IPS-18c (cell line): ENCODE results near the gene EGFL7.

Experiments
- H3K4me3 ChIP-seq: 2 replicates; pipeline ENCODE4 v1.7.0; 2013; ENCODE audit warnings: low read depth, mild to moderate bottlenecking, low read length, moderate library complexity; ENCODE audit not compliant: insufficient read depth
- H3K9me3 ChIP-seq: one replicate; pipeline ENCODE4 v1.6.1; 2013; ENCODE audit warnings: mild to moderate bottlenecking, low read length, moderate library complexity; ENCODE audit not compliant: control insufficient read depth, insufficient read depth

Gene EGFL7

DNA sequence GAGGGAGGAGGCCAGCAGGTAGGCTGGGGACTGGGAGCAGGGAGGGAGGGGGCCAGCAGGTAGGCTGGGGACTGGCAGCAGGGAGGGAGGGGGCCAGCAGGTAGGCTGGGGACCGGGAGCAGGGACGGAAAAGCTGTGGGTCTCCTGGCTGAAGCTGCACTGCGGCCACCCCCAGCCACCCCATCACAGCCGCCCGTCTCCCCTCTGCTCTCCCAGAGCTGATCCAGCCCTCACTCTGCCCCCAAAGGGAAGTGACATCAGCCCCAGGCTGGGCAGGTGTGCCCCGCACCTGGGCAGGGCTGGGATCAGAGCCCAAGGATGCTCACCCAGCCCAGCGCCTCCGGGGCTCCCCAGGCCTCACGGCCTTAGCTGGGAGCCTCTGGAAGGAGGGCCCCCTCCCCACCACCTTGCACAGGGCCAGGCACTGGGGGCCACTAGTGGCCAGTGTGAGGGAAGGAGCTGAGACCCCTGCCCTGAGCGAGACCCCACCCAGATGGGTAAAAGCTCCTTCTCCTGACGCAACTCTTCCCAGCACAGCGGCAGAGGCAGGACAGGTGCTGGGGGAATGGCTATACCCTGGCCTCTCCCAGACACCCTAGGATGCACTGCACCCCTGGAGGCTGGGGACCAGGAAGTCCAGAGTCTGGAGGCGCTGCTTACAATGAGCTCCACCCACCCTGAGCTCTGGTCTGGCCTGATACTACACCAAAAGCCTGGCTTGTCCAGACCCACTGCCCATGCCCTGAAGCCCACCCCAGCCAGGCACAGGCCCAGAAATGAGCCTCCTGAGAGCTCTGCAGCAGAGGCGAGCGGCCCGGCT lies 13.0 kb downstream of the EGFL7 start:
- no peaks in the 10 kb centered on the region for H3K9me3 ChIP-seq

DNA sequence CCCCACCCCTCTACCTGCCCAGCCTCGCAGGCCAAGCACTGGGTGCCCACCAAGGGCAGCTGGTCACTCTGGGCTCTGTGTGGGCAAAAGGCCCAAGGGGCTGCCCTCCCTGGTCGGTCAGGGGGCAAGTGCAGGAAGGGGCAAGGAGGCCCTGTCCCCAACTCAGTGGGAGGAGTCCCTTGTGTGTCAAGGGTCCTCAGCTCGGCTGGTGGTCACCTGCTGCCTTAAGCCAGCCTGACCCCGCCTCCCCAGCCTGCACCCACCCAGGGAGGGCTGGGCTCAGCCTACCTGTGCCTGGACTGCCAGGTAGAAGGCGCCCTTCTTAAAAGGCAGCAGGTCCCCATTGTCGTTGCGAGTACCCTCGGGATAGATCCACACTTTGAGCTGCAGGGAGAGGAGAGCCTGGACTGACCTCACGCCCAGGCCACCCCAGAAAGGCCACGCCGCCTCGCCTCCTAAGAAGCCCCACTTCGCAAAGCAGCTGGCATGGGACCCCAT lies 13.6 kb downstream of the EGFL7 start:
- no peak overlapping the region for H3K4me3 ChIP-seq
- no peaks in the 10 kb centered on the region for H3K9me3 ChIP-seq

More for the DNA sequence above, 13.0 kb downstream of the EGFL7 start:
- H3K4me3 ChIP-seq = no peak overlapping the region

DNA sequence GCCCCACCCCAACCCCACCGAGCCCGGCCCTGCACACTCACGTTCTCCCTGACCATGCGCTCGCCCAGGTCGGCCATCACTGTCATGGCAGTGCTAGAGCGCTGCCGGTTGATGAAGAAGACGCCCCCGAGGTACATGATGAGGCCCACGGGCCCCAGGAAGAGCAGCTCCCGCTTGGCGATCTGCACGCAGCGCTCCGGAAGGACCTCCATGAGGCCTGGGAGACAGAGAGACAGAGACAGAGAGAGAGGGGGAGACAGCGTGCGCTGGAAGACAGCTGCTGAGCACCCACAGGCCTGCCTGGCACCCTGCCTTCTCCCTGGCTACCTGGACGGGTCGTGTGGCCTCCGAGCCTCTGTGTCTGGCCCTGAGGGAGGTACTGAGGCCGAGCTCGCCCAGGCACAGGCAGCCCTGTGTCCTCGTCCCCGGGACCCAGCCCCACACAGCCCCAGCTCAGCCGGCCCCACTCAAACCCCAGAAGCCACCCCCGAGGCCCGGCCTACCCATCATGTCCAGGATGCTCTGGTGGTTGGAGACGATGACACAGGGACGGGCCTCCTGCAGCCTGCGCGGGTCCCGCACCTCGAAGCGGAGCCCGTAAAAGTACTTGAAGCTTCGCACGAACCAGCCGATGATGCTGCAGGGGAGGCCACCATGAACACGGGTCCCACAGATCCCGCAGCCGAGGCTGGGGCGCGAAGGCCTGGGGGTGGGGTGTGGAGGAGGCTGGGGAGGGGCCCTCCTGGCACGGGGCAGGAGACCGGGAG lies 14.4 kb downstream of the EGFL7 start:
- Histone ChIP-seq H3K9me3 (no peaks in the 10 kb centered on the region), H3K4me3 (no peak overlapping the region)

- Histone ChIP-seq H3K4me3 (no peak overlapping the region), H3K9me3 (no peaks in the 10 kb centered on the region)
These were observed 15.3 kb downstream of the EGFL7 start for GRCh38 chr9:136678034-136678433.

GRCh38 chr9:136678624-136679023 lies 15.9 kb downstream of the EGFL7 start:
- Histone ChIP-seq H3K9me3 (no peaks in the 10 kb centered on the region), H3K4me3 (no peak overlapping the region)

DNA sequence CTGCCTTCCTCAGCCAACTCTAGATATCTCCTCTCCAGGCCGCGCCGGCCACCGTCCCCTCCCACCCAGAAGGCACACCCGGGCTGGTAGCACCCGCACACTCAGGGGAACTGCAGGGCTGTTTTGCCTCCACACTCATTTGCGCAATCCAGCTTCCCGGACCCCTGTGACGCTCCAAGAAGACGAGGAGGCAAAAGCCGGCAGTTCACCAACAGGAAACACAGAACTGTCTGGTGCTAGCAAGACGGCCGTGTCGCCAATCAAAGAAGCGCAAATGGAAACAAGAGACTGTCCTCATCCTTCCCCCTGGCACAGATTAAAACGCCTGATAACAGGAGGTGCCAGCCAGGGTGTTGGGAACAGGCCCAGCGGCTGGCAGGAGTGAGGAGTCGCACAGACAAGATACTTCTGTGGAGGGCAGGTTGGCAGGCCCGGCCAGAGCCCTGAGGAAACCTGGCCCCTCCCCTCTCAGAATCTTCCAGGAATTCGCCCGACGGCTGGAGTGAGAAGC lies 16.8 kb downstream of the EGFL7 start:
- Histone ChIP-seq H3K4me3 (no peak overlapping the region), H3K9me3 (no peaks in the 10 kb centered on the region)

- no peak overlapping the region for H3K4me3 ChIP-seq
- no peaks in the 10 kb centered on the region for H3K9me3 ChIP-seq
These were observed 18.3 kb downstream of the EGFL7 start for GRCh38 chr9:136681029-136681428.

DNA sequence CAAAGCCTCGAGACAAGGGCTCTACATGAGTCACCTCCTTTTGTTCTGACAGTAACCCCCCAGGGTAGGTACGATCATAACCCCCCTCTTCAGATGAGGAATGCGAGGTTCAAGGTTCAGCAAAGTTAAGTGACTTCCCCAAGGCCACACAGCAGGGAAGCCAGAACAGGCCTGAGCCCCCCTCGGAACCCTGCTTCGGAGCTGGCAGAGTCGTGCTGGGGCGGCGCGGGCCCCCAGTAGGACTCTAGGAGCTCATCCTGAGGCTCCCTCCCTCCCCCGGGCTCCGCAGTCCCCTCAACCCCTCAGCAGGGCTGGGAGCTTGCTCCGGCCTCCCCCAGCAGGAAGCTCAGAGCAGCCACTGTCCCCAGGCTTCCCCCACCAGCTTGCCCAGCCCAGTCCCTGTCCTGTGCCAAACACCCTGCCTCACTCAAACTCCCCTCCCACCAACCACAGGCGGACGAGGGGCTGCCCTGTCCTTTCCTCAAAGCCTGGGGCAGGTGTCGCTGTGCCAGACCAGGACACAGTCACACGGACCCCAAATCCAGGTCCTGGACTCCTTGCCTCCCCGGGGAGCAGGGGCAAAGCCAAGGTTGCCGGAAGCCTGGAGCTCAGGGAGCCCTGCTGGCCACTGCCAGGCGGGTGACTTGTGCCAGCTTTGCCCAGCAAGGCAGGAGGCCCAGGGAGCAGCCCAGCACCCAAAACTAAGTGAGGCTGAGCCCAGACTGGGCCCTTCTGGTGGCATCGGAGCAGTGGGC lies 19.4 kb downstream of the EGFL7 start:
- Histone ChIP-seq H3K9me3 (no peaks in the 10 kb centered on the region), H3K4me3 (no peak overlapping the region)

DNA sequence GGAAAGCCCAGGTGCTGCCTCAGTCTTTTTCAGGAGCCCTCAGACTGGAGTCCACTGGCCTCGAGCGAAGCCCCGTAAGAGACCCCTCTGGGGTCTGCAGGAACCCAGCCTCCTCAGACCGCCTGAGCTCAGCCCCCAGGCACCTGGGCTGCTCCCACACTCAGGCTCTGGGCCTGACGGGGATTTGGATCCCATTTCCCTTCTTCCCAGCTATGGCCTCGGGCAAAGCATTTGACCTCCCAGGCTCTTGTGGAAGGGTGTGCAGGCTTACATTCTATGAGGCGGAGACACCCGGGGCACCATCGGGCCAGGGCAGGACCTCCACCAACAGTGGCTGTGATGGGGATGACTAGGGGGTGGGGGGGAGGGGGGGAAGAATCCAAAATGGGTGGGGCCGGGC lies 20.0 kb downstream of the EGFL7 start:
- no peak overlapping the region for H3K4me3 ChIP-seq
- H3K9me3 ChIP-seq = no peaks in the 10 kb centered on the region

GRCh38 chr9:136683173-136683745 lies 20.5 kb downstream of the EGFL7 start:
- Histone ChIP-seq H3K9me3 (no peaks in the 10 kb centered on the region), H3K4me3 (no peak overlapping the region)

DNA sequence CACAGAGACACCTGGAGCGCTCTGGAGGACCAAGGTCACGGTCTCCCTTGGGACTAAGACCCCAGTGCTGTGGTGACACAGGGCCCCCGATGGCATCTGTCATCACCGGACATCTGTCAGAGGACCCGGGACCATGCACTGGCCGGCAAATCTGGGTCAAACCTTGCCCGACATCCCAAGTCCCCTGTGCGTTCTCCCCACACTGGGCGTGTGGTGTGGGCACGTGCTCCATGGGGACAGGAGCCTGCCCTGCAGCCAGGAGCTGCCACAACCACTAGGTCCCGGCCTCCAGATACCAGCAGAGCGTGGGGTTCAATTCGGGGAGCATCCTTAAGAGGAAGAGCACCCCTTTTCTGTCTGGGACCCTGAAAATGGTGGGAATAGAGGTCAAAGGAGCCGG lies 21.0 kb downstream of the EGFL7 start:
- Histone ChIP-seq H3K4me3 (no peak overlapping the region), H3K9me3 (no peaks in the 10 kb centered on the region)

DNA sequence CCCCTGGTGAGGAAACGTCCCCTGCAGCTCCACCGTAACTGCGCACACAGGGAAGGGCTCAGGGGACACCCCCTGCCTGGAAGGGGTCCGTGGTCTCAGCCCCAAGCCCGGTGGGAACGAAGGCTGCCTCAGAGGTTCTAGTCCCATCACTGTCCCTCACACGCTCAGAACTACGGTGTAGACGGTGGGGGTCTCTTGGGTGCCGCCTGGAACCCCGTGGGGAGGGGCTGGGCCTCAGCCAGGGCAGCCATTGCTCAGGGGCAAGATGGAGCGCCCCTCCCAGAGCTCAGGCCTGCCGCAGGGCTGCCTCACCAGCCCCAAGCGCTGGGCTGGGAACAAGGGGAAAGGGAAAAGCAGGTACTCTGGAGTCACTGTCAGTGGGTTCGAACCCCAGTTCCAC lies 21.6 kb downstream of the EGFL7 start:
- no peaks in the 10 kb centered on the region for H3K9me3 ChIP-seq
- H3K4me3 ChIP-seq = no peak overlapping the region

GRCh38 chr9:136684799-136685198 lies 22.1 kb downstream of the EGFL7 start:
- Histone ChIP-seq H3K9me3 (no peaks in the 10 kb centered on the region), H3K4me3 (no peak overlapping the region)

- Histone ChIP-seq H3K4me3 (no peak overlapping the region), H3K9me3 (no peaks in the 10 kb centered on the region)
These were observed 22.5 kb downstream of the EGFL7 start for GRCh38 chr9:136685216-136685615.

DNA sequence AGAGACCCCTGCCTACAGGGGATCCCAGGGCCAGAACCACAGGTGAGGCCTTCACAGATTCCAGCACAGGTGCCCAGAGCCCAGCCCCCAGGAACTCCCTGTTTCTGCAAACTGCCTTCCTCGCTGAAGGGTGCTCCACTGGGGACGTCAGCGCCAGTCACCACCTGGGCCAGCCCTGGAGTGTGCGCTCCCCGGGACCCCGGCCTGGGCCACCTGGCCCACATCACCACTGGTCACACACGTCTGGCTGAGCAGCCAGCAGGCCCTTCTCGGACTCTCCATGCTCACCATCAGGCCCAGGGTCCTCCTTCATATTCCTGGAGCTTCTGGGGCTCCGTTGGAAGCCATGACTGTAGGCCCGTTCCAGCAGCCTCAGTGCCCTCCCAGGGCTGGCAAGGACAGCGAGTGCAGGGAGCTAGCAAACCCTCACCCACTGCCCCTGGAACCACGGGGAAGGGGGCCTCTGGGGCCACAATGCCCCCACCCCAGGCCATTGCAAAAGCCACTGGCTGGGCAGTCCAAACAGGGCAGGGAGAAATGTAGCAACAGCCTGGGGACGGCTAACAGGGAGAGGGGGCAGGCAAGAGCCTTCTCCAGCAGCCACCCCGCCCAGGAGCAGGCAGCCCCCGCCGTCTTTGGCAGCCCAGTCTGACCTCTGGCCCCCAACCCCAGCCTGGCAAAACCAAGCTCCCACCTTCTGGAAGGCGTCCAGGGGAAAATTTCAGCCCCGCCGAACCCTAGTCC lies 23.2 kb downstream of the EGFL7 start:
- H3K9me3 ChIP-seq = no peaks in the 10 kb centered on the region
- H3K4me3 ChIP-seq = peak overlapping the region; percentile 71

DNA sequence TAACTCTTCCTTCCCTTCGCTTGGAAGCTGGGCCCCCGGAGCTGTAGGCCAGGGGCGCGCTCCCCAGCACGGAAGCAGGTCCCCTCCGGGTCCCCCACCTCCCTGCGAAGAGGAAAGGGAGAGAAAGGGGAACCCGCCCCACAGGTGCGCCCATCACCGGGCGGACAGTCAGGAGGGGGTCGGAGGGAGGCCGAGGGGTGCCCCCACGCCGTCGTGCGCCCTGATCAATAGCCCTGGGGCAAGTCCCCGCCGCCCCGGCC lies 23.7 kb downstream of the EGFL7 start:
- H3K9me3 ChIP-seq = no peaks in the 10 kb centered on the region
- H3K4me3 ChIP-seq = peak overlapping the region; percentile 71
